Body of pancreas (tissue), 4 donors: Measurements from ENCODE around the gene TSG101.

Experiments used
- POLR2A ChIP-seq, 3 donors: fragments of 450-650 bp; IDR thresholded peaks; one replicate each; pipeline ENCODE4 v1.6.1; 2016; ENCODE audit warnings: antibody characterized with exemption in 3 of 3, mild to moderate bottlenecking in 2 of 3
- TF ChIP-seq, protein P1 (sequence below), 7 experiments: fragments of 450-650 bp in 4 of 7; fragments of 200-600 bp in 3 of 7; sonication (generic) in 3 of 7; IDR thresholded peaks; one replicate each; pipeline ENCODE4 v1.5.1; 2016 to 2019; ENCODE audit warnings: antibody characterized with exemption in 7 of 7

DNA sequence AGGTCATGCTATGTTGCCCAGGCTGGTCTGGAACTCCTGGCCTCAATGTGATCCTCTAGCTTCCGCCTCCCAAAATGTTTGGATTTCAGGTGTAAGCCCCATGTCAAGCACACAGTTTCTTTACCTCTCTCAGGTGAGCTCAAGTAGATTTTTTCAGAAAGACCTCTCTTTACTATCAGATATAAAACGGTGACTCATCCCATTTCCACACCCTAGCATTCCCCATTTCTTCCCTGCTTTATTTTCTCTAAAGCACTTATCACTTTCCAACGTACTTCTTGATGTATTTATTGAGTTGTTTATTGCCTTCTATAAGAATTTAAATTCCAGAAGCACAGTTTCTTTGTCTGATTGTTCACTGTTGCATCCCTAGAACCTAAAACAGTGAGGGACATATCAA is 3.7 kb downstream of the TSG101 start:
- TF ChIP-seq POLR2A (IDR thresholded peaks at IDR 0.05), result no peak
- TF ChIP-seq, protein P1, sequence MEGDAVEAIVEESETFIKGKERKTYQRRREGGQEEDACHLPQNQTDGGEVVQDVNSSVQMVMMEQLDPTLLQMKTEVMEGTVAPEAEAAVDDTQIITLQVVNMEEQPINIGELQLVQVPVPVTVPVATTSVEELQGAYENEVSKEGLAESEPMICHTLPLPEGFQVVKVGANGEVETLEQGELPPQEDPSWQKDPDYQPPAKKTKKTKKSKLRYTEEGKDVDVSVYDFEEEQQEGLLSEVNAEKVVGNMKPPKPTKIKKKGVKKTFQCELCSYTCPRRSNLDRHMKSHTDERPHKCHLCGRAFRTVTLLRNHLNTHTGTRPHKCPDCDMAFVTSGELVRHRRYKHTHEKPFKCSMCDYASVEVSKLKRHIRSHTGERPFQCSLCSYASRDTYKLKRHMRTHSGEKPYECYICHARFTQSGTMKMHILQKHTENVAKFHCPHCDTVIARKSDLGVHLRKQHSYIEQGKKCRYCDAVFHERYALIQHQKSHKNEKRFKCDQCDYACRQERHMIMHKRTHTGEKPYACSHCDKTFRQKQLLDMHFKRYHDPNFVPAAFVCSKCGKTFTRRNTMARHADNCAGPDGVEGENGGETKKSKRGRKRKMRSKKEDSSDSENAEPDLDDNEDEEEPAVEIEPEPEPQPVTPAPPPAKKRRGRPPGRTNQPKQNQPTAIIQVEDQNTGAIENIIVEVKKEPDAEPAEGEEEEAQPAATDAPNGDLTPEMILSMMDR (IDR thresholded peaks at IDR 0.05), result no peak
